Measurements from ENCODE around the gene THBS2. TPM values are rescaled to one million over a fixed set of nuclear protein-coding genes. Genes with fewer than 3 reads are reported as not detected.

The THBS2 gene
- total and polyA plus RNA-seq, 2 donors: 2.6 to 4.2 TPM

GRCh38 chr6:169247991-169248390, 5.7 kb downstream of the THBS2 start:
- no peaks in the 10 kb centered on the region for H3K36me3 ChIP-seq (ENCODE audit: control insufficient read depth in 2 of 2, insufficient read depth in 2 of 2, low read length in 1 of 2)
- no peak overlapping the region for H3K4me3 ChIP-seq (ENCODE audit: low read length in 2 of 2)
- 93% methylated on average over 8 of the region's 8 CpGs for WGBS
- H3K27me3 ChIP-seq (ENCODE audit: control insufficient read depth in 2 of 2, insufficient read depth in 1 of 2, low read length in 1 of 2): peaks cover 5 to 26% of the 10 kb centered on the region in 2 donors
- no peak overlapping the region for H3K27ac ChIP-seq (ENCODE audit: low read depth in 1 of 2, low read length in 1 of 2)
- peaks cover 0 to 17% of the 10 kb centered on the region in 2 donors for H3K9me3 ChIP-seq (ENCODE audit: control insufficient read depth in 2 of 2, insufficient read depth in 1 of 2, low read length in 1 of 2)
- no peak for DNase-seq (ENCODE audit: low read depth in 6 of 9, low spot score in 9 of 9)
- H3K4me1 ChIP-seq (ENCODE audit: control insufficient read depth in 2 of 2, insufficient read depth in 2 of 2, low read length in 2 of 2): no peaks in the 10 kb centered on the region

GRCh38 chr6:169247419-169247818, 6.2 kb downstream of the THBS2 start:
- Histone ChIP-seq H3K27ac (ENCODE audit: low read depth in 1 of 2, low read length in 1 of 2) (no peak overlapping the region), H3K27me3 (ENCODE audit: control insufficient read depth in 2 of 2, insufficient read depth in 1 of 2, low read length in 1 of 2) (peaks cover under 1 to 20% of the 10 kb centered on the region in 2 donors), H3K4me1 (ENCODE audit: control insufficient read depth in 2 of 2, insufficient read depth in 2 of 2, low read length in 2 of 2) (no peaks in the 10 kb centered on the region), H3K9me3 (ENCODE audit: control insufficient read depth in 2 of 2, insufficient read depth in 1 of 2, low read length in 1 of 2) (peaks cover 0 to 23% of the 10 kb centered on the region in 2 donors), H3K36me3 (ENCODE audit: control insufficient read depth in 2 of 2, insufficient read depth in 2 of 2, low read length in 1 of 2) (no peaks in the 10 kb centered on the region), H3K4me3 (ENCODE audit: low read length in 2 of 2) (no peak overlapping the region)
- no peak for DNase-seq (ENCODE audit: low read depth in 6 of 9, low spot score in 9 of 9)
- WGBS: 96% methylated on average over 4 of the region's 4 CpGs

GRCh38 chr6:169246445-169246844, 7.2 kb downstream of the THBS2 start:
- no peak overlapping the region for H3K4me3 ChIP-seq (ENCODE audit: low read length in 2 of 2)
- DNase-seq (ENCODE audit: low read depth in 6 of 9, low spot score in 9 of 9): no peak
- WGBS: 95% methylated on average over 6 of the region's 6 CpGs
- no peaks in the 10 kb centered on the region for H3K4me1 ChIP-seq (ENCODE audit: control insufficient read depth in 2 of 2, insufficient read depth in 2 of 2, low read length in 2 of 2)
- H3K27me3 ChIP-seq (ENCODE audit: control insufficient read depth in 2 of 2, insufficient read depth in 1 of 2, low read length in 1 of 2): peaks cover 0 to 10% of the 10 kb centered on the region in 2 donors
- no peaks in the 10 kb centered on the region for H3K36me3 ChIP-seq (ENCODE audit: control insufficient read depth in 2 of 2, insufficient read depth in 2 of 2, low read length in 1 of 2)
- H3K9me3 ChIP-seq (ENCODE audit: control insufficient read depth in 2 of 2, insufficient read depth in 1 of 2, low read length in 1 of 2): peaks cover 0 to 26% of the 10 kb centered on the region in 2 donors
- no peak overlapping the region for H3K27ac ChIP-seq (ENCODE audit: low read depth in 1 of 2, low read length in 1 of 2)

- DNase-seq (ENCODE audit: low read depth in 6 of 9, low spot score in 9 of 9): no peak
Measured at GRCh38 chr6:169244684-169245383, 8.8 kb downstream of the THBS2 start.

GRCh38 chr6:169243661-169244060, 10.0 kb downstream of the THBS2 start:
- 98% methylated on average over 1 of the region's 1 CpG for WGBS

More at GRCh38 chr6:169244684-169245383, 8.8 kb downstream of the THBS2 start:
- Histone ChIP-seq H3K9me3 (ENCODE audit: control insufficient read depth in 2 of 2, insufficient read depth in 1 of 2, low read length in 1 of 2) (peaks cover 0 to 26% of the 10 kb centered on the region in 2 donors), H3K27ac (ENCODE audit: low read depth in 1 of 2, low read length in 1 of 2) (no peak overlapping the region), H3K36me3 (ENCODE audit: control insufficient read depth in 2 of 2, insufficient read depth in 2 of 2, low read length in 1 of 2) (no peaks in the 10 kb centered on the region), H3K4me1 (ENCODE audit: control insufficient read depth in 2 of 2, insufficient read depth in 2 of 2, low read length in 2 of 2) (no peaks in the 10 kb centered on the region), H3K27me3 (ENCODE audit: control insufficient read depth in 2 of 2, insufficient read depth in 1 of 2, low read length in 1 of 2) (no peaks in the 10 kb centered on the region), H3K4me3 (ENCODE audit: low read length in 2 of 2) (no peak overlapping the region)
- WGBS: 95% methylated on average over 15 of the region's 15 CpGs

GRCh38 chr6:169243186-169243585, 10.5 kb downstream of the THBS2 start:
- H3K4me1 ChIP-seq (ENCODE audit: control insufficient read depth in 2 of 2, insufficient read depth in 2 of 2, low read length in 2 of 2): no peaks in the 10 kb centered on the region
- H3K4me3 ChIP-seq (ENCODE audit: low read length in 2 of 2): no peak overlapping the region
- no peak overlapping the region for H3K27ac ChIP-seq (ENCODE audit: low read depth in 1 of 2, low read length in 1 of 2)
- H3K9me3 ChIP-seq (ENCODE audit: control insufficient read depth in 2 of 2, insufficient read depth in 1 of 2, low read length in 1 of 2): peaks cover 0 to 17% of the 10 kb centered on the region in 2 donors
- no peaks in the 10 kb centered on the region for H3K36me3 ChIP-seq (ENCODE audit: control insufficient read depth in 2 of 2, insufficient read depth in 2 of 2, low read length in 1 of 2)
- H3K27me3 ChIP-seq (ENCODE audit: control insufficient read depth in 2 of 2, insufficient read depth in 1 of 2, low read length in 1 of 2): no peaks in the 10 kb centered on the region
- peak in 1 of 9 donors; percentile 18 for DNase-seq (ENCODE audit: low read depth in 6 of 9, low spot score in 9 of 9)
- 92% methylated on average over 11 of the region's 11 CpGs for WGBS

More at GRCh38 chr6:169243661-169244060, 10.0 kb downstream of the THBS2 start:
- no peak for DNase-seq (ENCODE audit: low read depth in 6 of 9, low spot score in 9 of 9)
- H3K4me3 ChIP-seq (ENCODE audit: low read length in 2 of 2): no peak overlapping the region
- peaks cover 0 to 21% of the 10 kb centered on the region in 2 donors for H3K9me3 ChIP-seq (ENCODE audit: control insufficient read depth in 2 of 2, insufficient read depth in 1 of 2, low read length in 1 of 2)
- no peak overlapping the region for H3K27ac ChIP-seq (ENCODE audit: low read depth in 1 of 2, low read length in 1 of 2)
- no peaks in the 10 kb centered on the region for H3K4me1 ChIP-seq (ENCODE audit: control insufficient read depth in 2 of 2, insufficient read depth in 2 of 2, low read length in 2 of 2)
- H3K27me3 ChIP-seq (ENCODE audit: control insufficient read depth in 2 of 2, insufficient read depth in 1 of 2, low read length in 1 of 2): no peaks in the 10 kb centered on the region
- H3K36me3 ChIP-seq (ENCODE audit: control insufficient read depth in 2 of 2, insufficient read depth in 2 of 2, low read length in 1 of 2): no peaks in the 10 kb centered on the region

- Histone ChIP-seq H3K9me3 (ENCODE audit: control insufficient read depth in 2 of 2, insufficient read depth in 1 of 2, low read length in 1 of 2) (peaks cover 1 to 19% of the 10 kb centered on the region in 2 donors), H3K36me3 (ENCODE audit: control insufficient read depth in 2 of 2, insufficient read depth in 2 of 2, low read length in 1 of 2) (no peaks in the 10 kb centered on the region), H3K4me3 (ENCODE audit: low read length in 2 of 2) (no peak overlapping the region), H3K27ac (ENCODE audit: low read depth in 1 of 2, low read length in 1 of 2) (no peak overlapping the region), H3K27me3 (ENCODE audit: control insufficient read depth in 2 of 2, insufficient read depth in 1 of 2, low read length in 1 of 2) (no peaks in the 10 kb centered on the region), H3K4me1 (ENCODE audit: control insufficient read depth in 2 of 2, insufficient read depth in 2 of 2, low read length in 2 of 2) (no peaks in the 10 kb centered on the region)
- 95% methylated on average over 32 of the region's 32 CpGs for WGBS
- no peak for DNase-seq (ENCODE audit: low read depth in 6 of 9, low spot score in 9 of 9)
Measured at GRCh38 chr6:169241688-169242350, 11.8 kb downstream of the THBS2 start.

- WGBS: 94% methylated on average over 28 of the region's 28 CpGs
- no peaks in the 10 kb centered on the region for H3K27me3 ChIP-seq (ENCODE audit: control insufficient read depth in 2 of 2, insufficient read depth in 1 of 2, low read length in 1 of 2)
- no peak overlapping the region for H3K4me3 ChIP-seq (ENCODE audit: low read length in 2 of 2)
- DNase-seq (ENCODE audit: low read depth in 6 of 9, low spot score in 9 of 9): no peak
- no peaks in the 10 kb centered on the region for H3K36me3 ChIP-seq (ENCODE audit: control insufficient read depth in 2 of 2, insufficient read depth in 2 of 2, low read length in 1 of 2)
- peaks cover 1 to 19% of the 10 kb centered on the region in 2 donors for H3K9me3 ChIP-seq (ENCODE audit: control insufficient read depth in 2 of 2, insufficient read depth in 1 of 2, low read length in 1 of 2)
- no peak overlapping the region for H3K27ac ChIP-seq (ENCODE audit: low read depth in 1 of 2, low read length in 1 of 2)
- no peaks in the 10 kb centered on the region for H3K4me1 ChIP-seq (ENCODE audit: control insufficient read depth in 2 of 2, insufficient read depth in 2 of 2, low read length in 2 of 2)
Measured at GRCh38 chr6:169240591-169241390, 12.9 kb downstream of the THBS2 start.

- Histone ChIP-seq H3K4me3 (ENCODE audit: low read length in 2 of 2) (no peak overlapping the region), H3K9me3 (ENCODE audit: control insufficient read depth in 2 of 2, insufficient read depth in 1 of 2, low read length in 1 of 2) (peaks cover 1 to 24% of the 10 kb centered on the region in 2 donors), H3K36me3 (ENCODE audit: control insufficient read depth in 2 of 2, insufficient read depth in 2 of 2, low read length in 1 of 2) (no peaks in the 10 kb centered on the region), H3K27me3 (ENCODE audit: control insufficient read depth in 2 of 2, insufficient read depth in 1 of 2, low read length in 1 of 2) (no peaks in the 10 kb centered on the region), H3K4me1 (ENCODE audit: control insufficient read depth in 2 of 2, insufficient read depth in 2 of 2, low read length in 2 of 2) (no peaks in the 10 kb centered on the region), H3K27ac (ENCODE audit: low read depth in 1 of 2, low read length in 1 of 2) (no peak overlapping the region)
- 87% methylated on average over 11 of the region's 11 CpGs for WGBS
- no peak for DNase-seq (ENCODE audit: low read depth in 6 of 9, low spot score in 9 of 9)
Measured at GRCh38 chr6:169240125-169240524, 13.5 kb downstream of the THBS2 start.
